Fibroblast of skin of scalp (primary cell): ENCODE data around the gene DCHS1.

ENCODE experiments used
- DNase-seq: peaks from one replicate; pipeline ENCODE4 v3.0.0-alpha.2; 2013

The DCHS1 gene

DNA sequence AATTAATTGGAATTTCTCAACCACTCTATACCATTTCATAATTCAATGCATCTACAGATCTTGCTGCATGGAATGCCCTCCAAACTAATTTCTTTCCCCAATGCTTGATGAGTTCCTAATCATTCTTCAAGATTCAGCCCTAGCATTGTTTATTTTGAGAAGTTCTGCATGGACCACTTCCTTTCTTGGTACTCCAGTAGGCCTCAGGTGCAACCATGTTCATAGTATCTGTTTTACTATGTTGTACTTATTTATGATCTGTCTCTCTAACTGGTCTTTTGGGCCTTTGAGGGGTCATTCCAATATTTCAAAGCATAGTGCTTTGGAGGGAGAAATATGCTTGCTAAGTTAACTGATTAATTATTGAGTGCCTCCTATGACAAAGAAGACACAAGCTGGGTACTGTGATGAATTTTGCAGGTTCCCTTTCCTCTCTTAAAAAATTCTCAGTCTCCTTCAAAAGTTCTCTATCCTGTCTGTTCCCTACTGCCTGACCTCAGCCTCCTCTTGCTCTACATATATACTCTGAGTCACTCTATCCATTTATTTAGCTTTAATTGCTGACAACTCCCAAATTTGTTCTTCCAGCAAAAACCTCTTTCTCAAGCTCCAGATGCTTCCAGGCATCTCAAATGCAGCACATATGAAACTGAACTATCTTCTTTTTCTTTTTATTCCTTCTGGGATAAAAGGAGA is 18.1 kb upstream of the DCHS1 start:
- DNase-seq, result no peak

DNA sequence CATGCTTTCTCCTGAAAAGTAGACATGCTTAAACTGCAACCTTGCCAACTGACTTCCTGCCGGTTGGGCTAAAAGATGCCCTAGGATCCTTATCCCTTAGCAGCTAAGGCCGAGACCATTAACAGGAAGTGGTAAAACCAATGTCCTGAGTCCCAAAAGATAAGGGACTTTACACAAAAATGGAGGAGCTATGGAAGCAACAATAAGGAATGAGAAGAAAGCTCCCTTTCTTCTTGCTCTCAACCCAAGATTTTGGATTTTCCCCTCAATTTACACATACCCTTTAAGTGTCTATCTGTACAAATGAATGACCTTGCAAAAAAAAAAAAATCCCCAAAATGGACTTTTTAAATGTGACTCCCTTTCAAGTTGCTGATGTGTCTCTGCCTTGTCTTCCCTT is 16.4 kb upstream of the DCHS1 start:
- DNase-seq, result no peak

DNA sequence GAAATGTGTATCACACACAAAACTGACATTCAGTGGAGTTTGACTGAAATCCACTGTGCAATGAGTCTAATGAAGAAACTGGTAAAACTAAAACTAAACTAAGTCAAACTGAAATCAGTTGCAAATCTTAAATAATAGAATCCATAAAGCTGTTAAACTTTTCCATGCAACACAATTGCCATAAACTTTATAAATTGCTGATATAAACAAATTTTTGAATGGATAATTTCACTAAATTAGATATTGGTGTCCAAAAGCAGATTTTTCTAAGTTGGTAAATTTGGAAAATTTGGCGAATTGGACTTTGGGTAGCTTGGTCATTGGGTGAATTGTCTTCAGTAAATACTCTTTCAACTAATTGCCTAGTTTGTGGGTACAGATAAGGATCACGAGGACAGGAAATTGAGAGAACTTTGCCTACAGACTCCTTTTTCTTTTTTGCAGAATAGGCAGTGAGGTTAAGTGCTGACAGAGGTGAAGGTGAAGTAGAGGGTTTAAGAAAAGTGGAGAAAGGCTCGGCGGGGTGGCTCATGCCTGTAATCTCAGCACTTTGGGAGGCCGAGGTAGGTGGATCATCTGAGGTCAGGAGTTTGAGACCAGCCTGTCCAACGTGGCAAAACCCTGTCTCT is 14.7 kb upstream of the DCHS1 start:
- no peak for DNase-seq

DNA sequence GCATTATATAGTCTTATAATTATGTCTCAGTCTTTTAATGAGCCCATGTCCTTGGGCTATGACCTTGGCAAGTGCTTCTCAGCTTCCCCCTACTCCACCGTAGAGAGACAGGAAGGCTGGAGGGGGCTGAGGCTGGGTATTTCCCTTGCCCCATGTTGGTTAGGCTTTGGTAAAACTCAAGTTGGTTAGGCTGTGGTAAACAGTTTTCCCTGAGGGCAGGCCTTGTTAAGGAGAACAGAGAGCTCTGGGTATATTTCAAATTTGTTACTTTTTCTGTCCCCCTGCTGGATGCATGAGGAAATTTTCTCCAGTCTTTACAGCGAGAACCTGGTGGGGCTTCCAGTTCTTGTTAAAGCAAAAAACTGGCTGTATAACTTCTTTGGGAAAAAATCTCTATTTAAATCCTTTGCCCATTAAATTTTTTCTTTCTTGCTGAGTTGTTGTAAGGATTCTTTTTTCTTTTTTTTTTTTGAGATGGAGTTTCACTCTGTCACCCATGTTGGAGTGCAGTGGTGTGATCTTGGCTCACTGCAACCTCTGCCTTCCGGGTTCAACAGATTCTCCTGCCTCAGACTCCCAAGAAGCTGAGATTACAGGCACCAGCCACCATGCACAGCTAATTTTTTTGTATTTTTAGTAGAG is 12.2 kb upstream of the DCHS1 start:
- peak; percentile 50 for DNase-seq

DNA sequence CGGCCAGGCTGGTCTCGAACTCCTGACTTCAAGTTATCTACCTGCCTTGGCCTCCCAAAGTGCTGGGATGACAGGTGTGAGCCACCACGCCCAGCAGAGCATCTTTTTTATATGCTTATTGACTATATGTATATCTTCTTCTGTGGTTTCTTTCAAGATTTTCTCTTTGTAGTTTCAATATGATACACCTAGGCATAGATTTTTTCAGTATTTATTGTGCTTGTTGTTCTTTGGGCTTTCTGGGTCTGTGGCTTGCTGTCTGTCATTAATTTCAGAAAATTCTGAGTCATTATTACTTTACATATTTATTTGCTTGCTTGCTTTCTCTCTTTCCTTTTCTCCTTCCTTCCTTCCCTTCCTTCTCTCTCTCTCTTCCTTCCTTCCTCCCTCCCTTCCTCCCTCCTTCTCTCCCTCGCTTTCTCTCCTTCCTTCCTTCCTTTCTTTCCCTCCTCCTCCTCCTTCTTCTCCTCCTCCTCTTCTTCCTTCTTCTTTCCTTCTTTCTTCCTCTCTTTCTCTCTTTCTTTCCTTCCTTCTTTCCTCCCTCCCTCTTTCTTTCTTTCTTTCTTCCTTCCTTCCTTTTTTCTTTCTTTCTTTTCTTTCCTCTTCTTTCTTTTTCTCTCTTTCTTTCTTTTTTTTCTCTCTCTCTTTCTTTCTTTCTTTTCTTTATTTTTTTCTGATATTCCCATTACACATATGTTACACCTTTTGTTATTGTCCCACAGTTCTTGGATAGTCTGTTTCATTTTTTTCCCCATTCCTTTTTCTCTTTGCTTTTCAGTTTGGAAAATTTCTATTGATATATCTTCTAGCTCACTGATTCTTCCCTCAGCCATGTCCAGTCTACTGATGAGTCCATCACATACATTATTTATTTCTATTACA is 10.9 kb upstream of the DCHS1 start:
- DNase-seq, result no peak

DNA sequence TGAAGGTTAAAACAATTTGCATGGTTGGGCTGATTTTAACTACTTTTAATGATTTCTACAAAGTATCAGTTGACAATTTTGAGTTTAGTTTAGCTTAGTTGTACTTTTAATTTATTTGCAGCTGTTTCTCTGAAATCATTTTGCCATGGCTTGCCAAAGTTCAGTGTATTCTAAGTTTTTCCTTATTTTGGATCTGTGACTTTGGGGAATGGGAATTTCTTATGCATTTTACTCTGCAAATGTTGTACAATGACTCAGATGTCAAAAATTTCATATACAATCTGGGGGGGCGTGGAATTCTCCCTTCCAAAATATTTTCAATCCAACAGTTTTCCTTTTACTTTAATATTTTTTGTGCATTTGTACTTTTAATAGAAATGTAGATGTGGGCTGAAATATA is 8.9 kb upstream of the DCHS1 start:
- DNase-seq, result peak; percentile 63

DNA sequence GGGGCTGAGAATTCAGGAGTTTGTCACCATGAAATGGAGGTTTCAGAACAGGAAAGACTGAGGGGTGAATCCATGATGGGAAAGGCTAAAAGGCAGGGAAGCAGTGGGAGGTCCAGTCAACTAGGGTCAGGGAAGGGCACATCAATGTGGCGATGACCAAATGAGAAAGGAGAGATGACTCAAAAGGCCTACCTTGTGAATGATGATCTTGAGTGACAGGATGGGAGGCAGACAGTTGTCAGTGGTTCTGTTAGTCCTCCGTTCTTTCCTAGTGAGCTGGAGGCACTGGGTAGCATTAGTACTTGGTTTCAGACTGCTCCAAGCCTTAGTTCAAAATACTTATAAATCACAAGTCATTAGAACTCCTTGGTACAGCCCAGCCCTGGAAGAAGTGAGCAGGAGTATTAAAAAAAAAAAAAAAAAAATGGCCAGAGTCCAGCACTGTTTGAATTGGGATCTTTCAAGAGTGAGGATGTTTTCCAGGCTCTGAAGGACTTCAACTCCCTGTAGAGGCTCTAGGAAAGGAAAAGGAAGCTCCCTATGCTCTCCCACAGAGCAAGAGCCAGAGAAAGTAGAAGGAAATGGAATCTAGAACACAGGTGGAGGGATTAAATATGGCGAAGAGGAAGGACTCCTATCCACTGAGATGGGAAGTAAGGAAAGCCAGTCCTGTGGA is 8.3 kb upstream of the DCHS1 start:
- peak; percentile 17 for DNase-seq

DNA sequence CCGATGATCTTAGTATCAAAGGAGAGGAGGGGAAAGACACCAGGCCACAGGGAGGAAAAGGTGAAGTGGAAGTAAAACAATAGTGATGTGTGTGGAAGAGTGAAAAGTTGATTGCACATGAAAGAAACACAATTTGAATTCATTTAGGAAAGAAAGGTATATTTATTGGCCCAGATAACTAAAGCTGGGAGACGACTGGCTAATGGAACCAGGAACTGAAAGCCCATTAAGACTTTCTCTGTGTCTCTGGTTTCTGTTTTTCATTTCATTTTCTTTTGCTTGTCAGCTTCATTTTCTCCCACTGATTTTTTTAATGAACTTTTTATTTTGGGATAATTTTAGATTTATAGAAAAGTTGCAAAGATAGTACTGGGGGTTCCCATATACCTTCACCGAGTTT is 5.1 kb upstream of the DCHS1 start:
- no peak for DNase-seq

DNA sequence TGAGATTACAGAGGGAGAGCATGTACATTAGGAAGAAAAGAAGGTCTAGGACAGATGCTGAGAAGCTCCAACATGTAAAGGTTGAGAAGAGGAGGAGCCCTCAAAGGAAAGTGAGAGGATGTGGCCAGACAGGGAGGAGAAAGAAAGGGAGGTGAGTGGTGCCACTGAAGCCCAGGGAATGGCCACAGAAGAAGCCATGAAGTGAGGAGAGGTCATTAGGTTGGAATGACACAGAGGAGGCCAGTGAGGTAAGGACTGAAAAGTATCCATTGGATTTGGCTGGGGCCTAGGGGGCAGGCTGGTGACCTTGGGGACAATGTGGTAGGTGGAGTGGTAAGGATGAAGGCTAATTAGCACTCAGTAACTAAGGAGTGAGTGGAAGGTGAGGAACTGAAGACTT is 3.0 kb upstream of the DCHS1 start:
- no peak for DNase-seq

DNA sequence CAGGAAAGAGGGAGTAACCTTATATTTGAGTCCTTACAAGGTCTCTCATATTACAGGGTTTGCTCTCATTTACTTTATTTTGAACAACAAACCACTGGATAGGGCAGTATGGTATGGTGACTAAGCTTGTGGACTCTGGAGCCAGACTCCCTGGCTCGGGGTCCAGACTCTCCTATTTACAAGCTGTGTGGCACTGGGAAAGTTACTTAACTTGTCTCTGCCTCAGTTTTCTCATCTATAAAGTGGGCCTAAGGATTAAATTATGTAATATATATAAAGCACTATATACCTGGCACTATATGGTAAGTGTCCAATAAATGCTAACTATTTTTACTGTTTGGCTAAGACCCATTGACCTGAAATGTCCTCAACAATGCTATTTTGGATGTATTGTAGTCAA is 1.7 kb upstream of the DCHS1 start:
- peak; percentile 29 for DNase-seq

DNA sequence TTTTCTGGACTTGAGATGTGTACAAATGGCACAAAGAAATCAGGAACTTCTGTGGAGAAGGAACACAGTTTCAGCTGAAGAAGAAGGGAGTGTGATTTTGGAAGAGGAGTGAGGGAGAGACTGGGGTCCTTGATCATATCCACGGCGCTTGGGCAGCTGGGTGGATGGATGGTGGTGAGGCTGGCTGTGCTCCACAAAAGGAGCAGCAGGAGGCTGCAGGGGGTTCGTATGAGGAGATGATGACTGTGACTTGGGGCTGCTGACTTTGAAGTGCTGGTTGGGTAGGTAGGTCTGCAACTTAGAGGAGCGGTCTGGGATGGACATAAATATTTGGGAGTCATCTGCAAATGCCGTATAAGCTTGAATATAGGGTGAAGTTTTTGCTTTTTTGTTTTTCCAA is 1.3 kb upstream of the DCHS1 start:
- DNase-seq, result peak; percentile 9

DNA sequence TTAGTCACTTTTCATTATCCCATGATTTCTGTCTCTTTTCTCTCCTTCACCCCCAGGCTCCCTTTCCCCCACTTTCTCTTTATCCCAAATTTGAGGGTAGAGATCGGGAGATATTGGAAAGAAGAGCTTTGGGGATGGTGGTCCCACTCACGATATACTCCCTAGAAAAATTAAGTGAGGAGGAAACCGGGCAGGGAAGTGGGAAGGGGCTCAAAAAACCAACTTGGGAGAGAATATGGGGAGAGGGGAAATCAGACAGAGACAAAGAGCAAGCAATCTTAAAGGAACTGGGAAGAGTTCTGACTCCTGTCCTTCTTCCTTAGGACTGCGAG is 941 bp upstream of the DCHS1 start:
- DNase-seq, result no peak

DNA sequence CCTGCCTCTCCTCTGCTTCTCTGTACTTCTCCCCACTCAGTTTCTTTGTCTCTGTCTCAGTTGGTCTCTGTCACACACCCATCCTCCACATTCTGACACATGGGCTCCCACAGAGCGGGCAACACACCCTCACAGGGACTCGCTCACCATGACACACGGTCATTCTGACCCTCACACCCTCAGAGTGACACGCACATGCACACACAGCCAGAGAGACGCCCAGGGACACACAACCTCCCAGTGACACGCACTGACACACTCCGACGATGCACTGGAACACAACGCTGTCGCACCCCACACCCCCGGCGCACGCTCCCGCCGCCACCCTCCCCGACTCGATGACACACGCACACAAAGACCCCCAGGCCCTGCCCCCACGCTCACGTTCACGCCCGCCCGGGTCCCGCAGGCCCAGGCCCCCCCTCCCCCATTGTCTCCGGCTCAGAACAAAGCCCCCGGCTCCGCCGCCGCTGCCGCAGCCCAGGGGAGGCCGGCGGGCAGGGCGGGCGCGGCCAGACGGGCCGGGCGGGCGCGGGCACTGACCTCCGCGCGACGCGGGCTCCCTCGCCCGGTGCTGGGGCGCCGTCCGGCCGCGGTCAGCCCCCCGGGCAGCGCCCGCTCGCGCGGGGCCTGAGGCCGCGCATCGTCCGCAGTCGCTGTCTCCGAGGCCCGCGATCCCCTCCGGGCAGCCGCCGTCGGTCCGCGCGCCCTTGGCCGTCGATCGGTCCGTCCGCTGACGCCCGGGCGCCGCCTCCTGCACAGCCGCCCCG is 404 bp downstream of the DCHS1 start:
- DNase-seq, result peak; percentile 52

DNA sequence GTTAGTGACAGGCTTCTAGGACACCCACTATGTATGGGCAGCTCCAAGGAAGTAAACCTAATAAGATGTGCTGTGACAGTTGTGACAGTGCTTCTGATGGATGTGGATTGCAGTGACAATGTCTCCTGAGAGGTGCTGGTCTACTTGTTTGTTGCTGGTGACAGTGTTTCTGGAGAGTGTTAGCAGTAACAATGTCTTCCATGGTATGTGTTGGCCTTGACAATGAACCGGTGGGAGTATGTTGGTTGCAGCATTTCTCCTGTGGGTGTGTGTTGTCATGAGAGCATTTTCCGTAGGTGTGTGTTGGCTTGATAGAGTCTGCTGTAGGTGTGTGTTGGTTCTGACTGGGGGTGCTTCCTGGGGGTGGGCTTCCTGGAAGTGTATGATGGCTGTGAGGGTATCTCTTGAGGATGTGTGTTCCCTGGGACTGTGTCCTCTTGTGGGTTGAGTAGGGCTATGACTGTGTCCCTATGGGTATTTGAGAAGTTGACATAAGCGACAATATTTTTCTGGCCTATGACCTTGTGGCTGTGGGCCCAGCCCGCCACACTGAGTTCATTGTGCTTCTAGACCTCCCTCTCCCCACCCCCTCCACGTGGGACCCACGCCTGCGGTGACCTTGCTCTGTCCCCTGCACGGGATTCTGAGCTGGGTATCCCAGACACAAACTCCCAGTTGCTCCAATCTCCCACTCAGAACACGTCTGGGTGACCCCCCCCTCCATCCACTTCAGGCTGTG is 1.2 kb downstream of the DCHS1 start:
- DNase-seq, result no peak

DNA sequence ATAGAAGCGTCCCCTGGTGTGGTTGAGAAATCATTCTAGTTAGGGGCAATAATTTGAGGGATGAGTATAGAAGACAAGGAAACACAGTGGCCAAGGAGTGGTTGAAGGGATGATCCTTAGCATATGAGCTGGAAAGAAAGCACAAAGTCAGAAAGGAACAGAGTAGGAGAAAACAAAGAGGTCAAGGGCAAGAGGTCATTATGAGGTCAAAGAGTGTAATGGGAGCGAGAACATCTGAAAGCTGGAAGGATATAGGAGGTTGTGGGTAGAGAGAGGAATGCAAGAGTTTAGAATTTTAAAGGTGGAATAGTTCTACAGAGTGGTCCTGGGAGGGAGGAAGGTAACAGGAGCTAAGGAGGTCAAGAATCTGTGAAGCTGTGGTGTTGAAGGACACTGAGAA is 2.0 kb downstream of the DCHS1 start:
- no peak for DNase-seq

DNA sequence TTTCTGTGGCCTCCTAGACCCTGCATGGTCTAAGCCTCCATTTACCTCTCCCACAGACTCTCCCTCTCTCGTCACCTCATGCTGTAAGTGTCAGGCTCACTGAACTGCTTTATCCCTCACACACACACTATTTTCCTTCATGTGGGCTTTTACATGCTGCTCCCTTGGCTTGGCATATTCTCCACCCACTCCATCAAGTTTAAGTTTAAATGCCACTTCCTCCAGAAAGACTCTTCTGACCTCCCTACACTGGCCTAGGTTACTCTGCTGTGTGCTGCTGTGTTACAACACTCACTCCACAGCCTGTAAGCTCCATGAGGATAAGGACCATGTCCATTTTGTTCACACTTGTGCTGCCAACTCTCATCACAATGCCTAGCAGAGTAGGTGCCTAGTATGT is 2.5 kb downstream of the DCHS1 start:
- no peak for DNase-seq

DNA sequence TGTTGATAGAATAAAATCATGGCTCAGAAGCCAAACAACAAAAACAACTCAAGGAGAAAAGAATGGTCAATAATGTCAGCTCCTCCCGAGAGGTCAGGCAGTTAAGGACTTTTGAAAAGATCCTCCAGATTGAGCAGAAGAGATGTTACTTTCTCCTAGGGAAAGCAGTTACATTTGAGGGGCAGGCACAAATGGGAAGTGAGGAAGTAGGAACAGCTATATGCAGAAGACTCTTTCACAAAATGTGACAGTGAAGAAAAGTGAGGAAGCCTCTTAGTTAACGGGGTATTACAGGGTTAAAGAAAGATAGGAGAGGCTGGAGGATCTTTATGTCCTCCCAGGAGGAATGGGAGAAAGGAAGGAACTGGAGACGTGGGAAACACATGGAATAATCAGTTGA is 3.4 kb downstream of the DCHS1 start:
- DNase-seq, result no peak

DNA sequence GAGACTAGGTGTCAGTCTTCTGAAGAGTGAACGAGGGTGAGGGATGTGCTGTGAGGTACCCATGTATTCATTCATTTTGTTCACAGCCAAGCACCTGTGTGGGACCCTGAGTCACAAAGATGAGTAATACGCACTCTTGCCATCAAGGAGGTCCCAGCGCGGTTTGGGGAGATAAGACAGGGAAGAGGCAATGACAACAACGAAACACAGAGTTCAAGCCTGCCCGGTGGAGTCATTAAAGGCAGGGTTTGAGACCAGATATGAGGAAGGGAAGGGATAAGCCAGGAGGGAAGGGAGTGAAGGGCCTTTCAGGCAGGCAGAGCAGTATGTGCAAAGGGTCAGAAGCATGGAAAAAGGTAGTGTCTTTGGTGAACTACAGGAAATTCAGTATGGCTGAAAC is 4.6 kb downstream of the DCHS1 start:
- DNase-seq, result no peak

DNA sequence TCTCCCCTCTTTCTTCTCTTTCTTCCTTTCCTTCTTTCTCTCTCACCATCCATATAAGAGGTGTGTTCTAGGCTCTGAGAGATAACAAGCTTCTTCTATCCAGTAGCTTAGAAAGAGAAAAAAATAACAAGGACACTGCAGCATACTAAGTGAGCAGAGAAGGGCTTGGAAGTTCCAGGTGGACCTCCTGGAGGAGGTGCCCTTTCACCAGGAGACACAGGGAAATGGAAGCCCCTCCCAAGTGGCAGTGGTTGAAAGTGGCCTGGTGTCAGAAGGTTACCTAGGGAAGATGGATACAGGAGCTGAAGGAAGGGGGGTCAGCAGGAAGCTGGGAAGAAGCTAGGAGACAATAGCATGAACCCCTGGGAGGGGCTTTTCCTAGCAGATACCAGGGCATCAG is 5.5 kb downstream of the DCHS1 start:
- no peak for DNase-seq

DNA sequence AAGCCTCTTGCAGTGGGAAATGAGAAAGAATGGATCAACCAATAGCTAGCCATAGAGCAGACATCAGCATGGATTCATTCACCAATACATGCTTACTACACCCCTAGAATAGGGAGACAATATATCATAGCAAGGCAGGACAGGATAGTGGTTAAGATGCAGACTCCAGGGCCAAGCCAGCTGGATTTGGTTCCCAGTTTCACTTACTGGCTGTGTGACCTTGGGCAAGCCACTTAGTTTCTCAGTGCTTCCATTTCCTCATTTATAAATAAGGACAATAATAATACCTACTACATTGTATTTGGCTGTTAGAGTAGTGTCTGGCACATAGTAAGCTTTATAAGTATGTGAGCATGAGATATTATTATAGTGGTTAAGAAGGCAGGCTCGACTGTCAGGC is 7.1 kb downstream of the DCHS1 start:
- no peak for DNase-seq

DNA sequence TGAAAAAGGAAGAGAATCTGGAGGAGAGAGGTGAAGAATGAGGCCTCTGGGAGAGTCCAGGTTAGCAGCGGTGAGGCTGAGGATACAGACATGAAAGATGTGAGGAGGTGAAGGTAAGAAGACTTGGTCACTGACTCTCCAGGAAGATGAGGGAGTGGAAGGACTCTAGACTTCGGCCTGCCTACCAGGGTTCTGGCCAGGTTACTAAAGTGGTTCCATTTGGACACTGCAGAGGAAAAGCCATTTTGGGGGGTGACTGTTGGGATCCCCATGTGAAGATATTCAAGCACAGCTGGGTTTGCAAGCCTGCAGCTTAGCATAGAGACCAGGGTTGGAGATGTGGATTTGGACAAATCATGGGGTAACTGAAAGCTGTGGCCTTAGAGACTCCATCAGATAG is 7.8 kb downstream of the DCHS1 start:
- DNase-seq, result no peak
